ENCODE measurements around the gene KRTAP4-12.
A peak's percentile ranks its signal among the peaks of the same experiment; 100 is the strongest.
"Not testable (repeated sequence)": the region's sequence is repeated elsewhere in the genome, so short reads cannot be mapped to it uniquely, and the experiment has no call there.

Gene KRTAP4-12

GRCh38 chr17:41131979-41132378, 8.0 kb upstream of the KRTAP4-12 start:
- no peak for TF ChIP-seq POLR2A (IDR thresholded peaks at IDR 0.05; ENCODE audit: extremely low read depth, insufficient read length)
- TF ChIP-seq CTCF (IDR thresholded peaks at IDR 0.05; ENCODE audit: low read depth, low read length) = no peak
- no peak for TF ChIP-seq MYC (IDR thresholded peaks at IDR 0.05; ENCODE audit: low read depth, low read length)
- no peak for TF ChIP-seq MAX (IDR thresholded peaks at IDR 0.05; ENCODE audit: low read depth, low read length)
- H3K4me3 ChIP-seq (ENCODE audit: low read depth, low read length) = no peak overlapping the region
- no peak for DNase-seq (ENCODE audit: low read depth)

- no peak overlapping the region for H3K4me3 ChIP-seq (ENCODE audit: low read depth, low read length)
- TF ChIP-seq POLR2A (IDR thresholded peaks at IDR 0.05; ENCODE audit: extremely low read depth, insufficient read length) (no peak), MAX (IDR thresholded peaks at IDR 0.05; ENCODE audit: low read depth, low read length) (no peak), MYC (IDR thresholded peaks at IDR 0.05; ENCODE audit: low read depth, low read length) (no peak), CTCF (IDR thresholded peaks at IDR 0.05; ENCODE audit: low read depth, low read length) (no peak)
- DNase-seq (ENCODE audit: low read depth) = no peak
Observed at GRCh38 chr17:41127371-41127770, 3.4 kb upstream of the KRTAP4-12 start.

- TF ChIP-seq CTCF (IDR thresholded peaks at IDR 0.05; ENCODE audit: low read depth, low read length) (no peak), POLR2A (IDR thresholded peaks at IDR 0.05; ENCODE audit: extremely low read depth, insufficient read length) (no peak), MYC (IDR thresholded peaks at IDR 0.05; ENCODE audit: low read depth, low read length) (no peak), MAX (IDR thresholded peaks at IDR 0.05; ENCODE audit: low read depth, low read length) (no peak)
- DNase-seq (ENCODE audit: low read depth) = no peak
- no peak overlapping the region for H3K4me3 ChIP-seq (ENCODE audit: low read depth, low read length)
Observed at GRCh38 chr17:41126412-41126811, 2.4 kb upstream of the KRTAP4-12 start.

GRCh38 chr17:41125064-41125463, 1.1 kb upstream of the KRTAP4-12 start:
- no peak for DNase-seq (ENCODE audit: low read depth)
- no peak overlapping the region for H3K4me3 ChIP-seq (ENCODE audit: low read depth, low read length)
- no peak for TF ChIP-seq CTCF (IDR thresholded peaks at IDR 0.05; ENCODE audit: low read depth, low read length)
- no peak for TF ChIP-seq POLR2A (IDR thresholded peaks at IDR 0.05; ENCODE audit: extremely low read depth, insufficient read length)
- TF ChIP-seq MAX (IDR thresholded peaks at IDR 0.05; ENCODE audit: low read depth, low read length) = no peak
- TF ChIP-seq MYC (IDR thresholded peaks at IDR 0.05; ENCODE audit: low read depth, low read length) = no peak

GRCh38 chr17:41123292-41123990, 541 bp downstream of the KRTAP4-12 start:
- H3K4me3 ChIP-seq (ENCODE audit: low read depth, low read length); DNase-seq (ENCODE audit: low read depth): not testable (repeated sequence)

GRCh38 chr17:41121742-41122141, 2.2 kb downstream of the KRTAP4-12 start:
- TF ChIP-seq CTCF (IDR thresholded peaks at IDR 0.05; ENCODE audit: low read depth, low read length) (no peak), MYC (IDR thresholded peaks at IDR 0.05; ENCODE audit: low read depth, low read length) (no peak), MAX (IDR thresholded peaks at IDR 0.05; ENCODE audit: low read depth, low read length) (no peak), POLR2A (IDR thresholded peaks at IDR 0.05; ENCODE audit: extremely low read depth, insufficient read length) (no peak)
- DNase-seq (ENCODE audit: low read depth) = no peak
- no peak overlapping the region for H3K4me3 ChIP-seq (ENCODE audit: low read depth, low read length)

- peak; percentile 10 for DNase-seq (ENCODE audit: low read depth)
- not testable (repeated sequence) for H3K4me3 ChIP-seq (ENCODE audit: low read depth, low read length)
Observed at GRCh38 chr17:41119696-41120690, 4.0 kb downstream of the KRTAP4-12 start.

Measured in NB4 (cell line).